Heart right ventricle (tissue), 16 donors: ENCODE data around the gene GUK1. TPM values are rescaled to one million over a fixed set of nuclear protein-coding genes. Genes with fewer than 3 reads are reported as not detected.

Experiments used
- ATAC-seq, 8 donors: fragments of 200-7000 bp; cut with Tn5 transposase; one replicate each; pipeline ENCODE4 v1.9.1; 2020; ENCODE audit warnings: mild to moderate bottlenecking in 8 of 8, moderate library complexity in 8 of 8, moderate number of reproducible peaks in 1 of 8
- DNase-seq, 2 donors: peaks; one replicate each; pipeline ENCODE4 v3.0.0-alpha.2; 2020
- H3K27ac ChIP-seq, 10 donors: fragments of 200-600 bp; sonication (generic) in 2 of 10; one replicate each; pipeline versions ENCODE4 v1.5.0 to v1.8.0; 2020 to 2022; ENCODE audit warnings: mild to moderate bottlenecking in 3 of 10
- H3K27me3 ChIP-seq, 7 donors: fragments of 200-600 bp; one replicate each; pipeline ENCODE4 v1.8.0; 2021 to 2022; ENCODE audit warnings: mild to moderate bottlenecking in 2 of 7
- H3K36me3 ChIP-seq, 9 donors: fragments of 200-600 bp; sonication (generic) in 1 of 9; one replicate each; pipeline versions ENCODE4 v1.5.0 to v1.8.0; 2020 to 2022; ENCODE audit warnings: mild to moderate bottlenecking in 2 of 9
- H3K4me1 ChIP-seq, 9 donors: fragments of 200-600 bp; sonication (generic) in 1 of 9; one replicate each; pipeline versions ENCODE4 v1.5.0 to v1.8.0; 2020 to 2022; ENCODE audit warnings: mild to moderate bottlenecking in 4 of 9
- H3K4me3 ChIP-seq, 10 donors: fragments of 200-600 bp; sonication (generic) in 2 of 10; one replicate each; pipeline versions ENCODE4 v1.5.0 to v1.8.0; 2020 to 2022; ENCODE audit warnings: mild to moderate bottlenecking in 7 of 10, moderate library complexity in 2 of 10
- H3K9me3 ChIP-seq, 11 donors: fragments of 200-600 bp in 10 of 11; sonication (generic) in 2 of 11; one replicate each; pipeline versions ENCODE4 v1.5.0 to v1.8.0; 2013 to 2022; ENCODE audit warnings: mild to moderate bottlenecking in 2 of 11, control low read depth in 1 of 11, moderate library complexity in 1 of 11
- CTCF ChIP-seq, 9 donors: fragments of 200-600 bp; sonication (generic) in 2 of 9; IDR thresholded peaks; one replicate each; pipeline versions ENCODE4 v1.5.0 to v1.8.0; 2021 to 2022; ENCODE audit warnings: antibody characterized with exemption in 9 of 9, mild to moderate bottlenecking in 5 of 9, moderate library complexity in 1 of 9
- WGBS, 2 donors: extraction: QIAGEN DNeasy Blood & Tissue Kit; methylation state at CpG; one replicate each; pipeline ENCODE4 v1.1.7; 2013; ENCODE audit warnings: inconsistent platforms in 1 of 2; 5-methylcytosine and 5-hydroxymethylcytosine counted together
- intact Hi-C, 10 donors: fragments of 100-400 bp; cut with DNase I; formaldehyde crosslinking; loops; one replicate each; pipeline versions ENCODE4 v1.11.1 to v1.14.2; 2022
- polyA plus RNA-seq, 2 donors: library from polyadenylated mRNA; stranded (reverse); fragments of 200-250 nt; gene quantifications; one replicate each; pipeline ENCODE4 v1.2.3, GENCODE V29; 2013
- total RNA-seq, 10 donors: library from RNA; stranded (reverse); fragmentation: NEBNext Ultra II Directional in 3 of 10; extraction: Animal tissue kit (Norgen Biotek cat#: 25700) in 3 of 10; gene quantifications; one replicate each; pipeline versions ENCODE4 v1.2.1 to v1.2.4, GENCODE V29; 2021 to 2023
- donor health status: Arrhythmogenic right ventricular cardiomyopathy.
- donor health status: ischemic (EF 13 %, LVEDD 7.1; RV severe dilation, severe dysfunction).
- donor health status: healthy with polysubstance abuse.
- donor health status: DM: no; HTN: yes; CAD: no.
- donor health status: DM: no; HTN: no; CAD: no.
- donor health status: ischemic (EF 25% LVEDD 6.9; RV normal size, moderate dysfunction).
- donor health status: ischemic (EF 25% LVEDD 5.7; RV mildly dilated, moderate dysfunction).
- donor health status: healthy.
- donor health status: DM: yes; HTN: yes; CAD: no.
- donor health status: Ischemic cardiomyopathy.
- donor health status: ischemic (EF 35%, LVEDD 5.7; RV mildly dilated, moderate dysfunction).
- donor health status: nonischemic (EF 11% LVEDD 7.7; RV severe dilation, severe dysfunction).
- donor health status: DM: yes; HTN: yes; CAD: no.
- donor health status: PGD.
- donor health status: ischemic (EF 29% LVEDD 5.4; RV normal size, mild dysfunction).
- donor health status: nonischemic (EF 23%, LVEDD 6.1; RV moderate dilation, normal function).

Gene GUK1
- total and polyA plus RNA-seq, 12 donors, result 121 to 474 (median 169) TPM

GRCh38 chr1:228114827-228115226 is 25.3 kb upstream of the GUK1 start:
- peaks cover 0 to 11% (median 0%) of the 10 kb centered on the region in 11 donors for H3K9me3 ChIP-seq
- no peak overlapping the region for H3K27ac ChIP-seq
- no peak overlapping the region for H3K4me3 ChIP-seq
- 71 to 76% methylated on average over 3 of the region's 3 CpGs for WGBS, 2 donors
- H3K4me1 ChIP-seq, result peaks cover 0 to 9% (median 6%) of the 10 kb centered on the region in 9 donors
- H3K36me3 ChIP-seq, result no peaks in the 10 kb centered on the region
- no peak for DNase-seq
- intact Hi-C loops, result no loop called here
- TF ChIP-seq CTCF (IDR thresholded peaks at IDR 0.05), result no peak
- ATAC-seq, result no peak
- no peaks in the 10 kb centered on the region for H3K27me3 ChIP-seq

GRCh38 chr1:228117335-228117734 is 22.7 kb upstream of the GUK1 start:
- TF ChIP-seq CTCF (IDR thresholded peaks at IDR 0.05), result no peak
- Histone ChIP-seq H3K9me3 (peaks cover 0 to 11% (median 0%) of the 10 kb centered on the region in 11 donors), H3K4me3 (no peak overlapping the region), H3K27me3 (no peaks in the 10 kb centered on the region), H3K4me1 (no peaks in the 10 kb centered on the region), H3K36me3 (no peaks in the 10 kb centered on the region), H3K27ac (no peak overlapping the region)
- DNase-seq (no peak), ATAC-seq (no peak)
- WGBS, 2 donors, result 98% methylated on average over 4 of the region's 4 CpGs
- intact Hi-C loops, result no loop called here

GRCh38 chr1:228118040-228118439 is 22.0 kb upstream of the GUK1 start:
- intact Hi-C loops, result no loop called here
- Histone ChIP-seq H3K36me3 (no peaks in the 10 kb centered on the region), H3K9me3 (peaks cover 0 to 11% (median 0%) of the 10 kb centered on the region in 11 donors), H3K27me3 (no peaks in the 10 kb centered on the region), H3K27ac (no peak overlapping the region), H3K4me3 (no peak overlapping the region), H3K4me1 (no peaks in the 10 kb centered on the region)
- no peak for ATAC-seq
- 78 to 83% methylated on average over 2 of the region's 2 CpGs for WGBS, 2 donors
- DNase-seq, result no peak
- no peak for TF ChIP-seq CTCF (IDR thresholded peaks at IDR 0.05)

GRCh38 chr1:228120351-228120750 is 19.7 kb upstream of the GUK1 start:
- Histone ChIP-seq H3K4me1 (no peaks in the 10 kb centered on the region), H3K27ac (no peak overlapping the region), H3K36me3 (no peaks in the 10 kb centered on the region), H3K9me3 (peaks cover 0 to 11% (median 0%) of the 10 kb centered on the region in 11 donors), H3K27me3 (no peaks in the 10 kb centered on the region), H3K4me3 (no peak overlapping the region)
- no peak for ATAC-seq
- 68 to 72% methylated on average over 1 of the region's 1 CpG for WGBS, 2 donors
- intact Hi-C loops, result loop anchor here in 1 of 10 donors (10.0 kb wide), 1 partner anchor 54 kb away; no protein-coding TSS in a partner anchor
- no peak for TF ChIP-seq CTCF (IDR thresholded peaks at IDR 0.05)
- DNase-seq, result no peak
